Measurements from ENCODE around the gene NCK2. TPM values are rescaled to one million over a fixed set of nuclear protein-coding genes. Genes with fewer than 3 reads are reported as not detected.

The NCK2 gene
- total RNA-seq, 1 experiment from 2014 or later, result 75.4 TPM

GRCh38 chr2:105796791-105797190, 52.1 kb downstream of the NCK2 start:
- DNase-seq (ENCODE audit: low spot score) (no peak), ATAC-seq (no peak)
- TF ChIP-seq SP1 (CRISPR knock-in tag; conservative IDR thresholded peaks at IDR 0.05), result no peak
- TF ChIP-seq, protein P1, sequence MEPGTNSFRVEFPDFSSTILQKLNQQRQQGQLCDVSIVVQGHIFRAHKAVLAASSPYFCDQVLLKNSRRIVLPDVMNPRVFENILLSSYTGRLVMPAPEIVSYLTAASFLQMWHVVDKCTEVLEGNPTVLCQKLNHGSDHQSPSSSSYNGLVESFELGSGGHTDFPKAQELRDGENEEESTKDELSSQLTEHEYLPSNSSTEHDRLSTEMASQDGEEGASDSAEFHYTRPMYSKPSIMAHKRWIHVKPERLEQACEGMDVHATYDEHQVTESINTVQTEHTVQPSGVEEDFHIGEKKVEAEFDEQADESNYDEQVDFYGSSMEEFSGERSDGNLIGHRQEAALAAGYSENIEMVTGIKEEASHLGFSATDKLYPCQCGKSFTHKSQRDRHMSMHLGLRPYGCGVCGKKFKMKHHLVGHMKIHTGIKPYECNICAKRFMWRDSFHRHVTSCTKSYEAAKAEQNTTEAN (CRISPR knock-in tag; IDR thresholded peaks at IDR 0.05), result no peak
- no peaks in the 10 kb centered on the region; the same call in 1 of the 2 replicates for H3K36me3 Mint-ChIP-seq
- ChIA-PET CTCF (no interaction called here), POLR2A (no interaction called here)
- H3K27me3 Mint-ChIP-seq (ENCODE audit: low read depth), result no peaks in the 10 kb centered on the region
- peaks cover 69% of the 10 kb centered on the region for H3K4me1 Mint-ChIP-seq
- H3K4me3 Mint-ChIP-seq, result no peak overlapping the region
- H3K9me3 Mint-ChIP-seq, result peaks cover 5% of the 10 kb centered on the region; the same call in 1 of the 2 replicates
- H3K27ac Mint-ChIP-seq, result peak overlapping the region; percentile 63; the same call in 1 of the 2 replicates

GRCh38 chr2:105797298-105797819, 52.6 kb downstream of the NCK2 start:
- peaks cover 5% of the 10 kb centered on the region; the same call in 1 of the 2 replicates for H3K9me3 Mint-ChIP-seq
- DNase-seq (ENCODE audit: low spot score) (no peak), ATAC-seq (peak; percentile 59)
- CTCF ChIA-PET, result interaction anchor here (0.8 kb wide), 1 partner anchor 28 kb away, joined by 3 read pairs; no protein-coding TSS in a partner anchor
- H3K4me3 Mint-ChIP-seq, result no peak overlapping the region
- H3K4me1 Mint-ChIP-seq, result peaks cover 69% of the 10 kb centered on the region
- H3K36me3 Mint-ChIP-seq, result no peaks in the 10 kb centered on the region; the same call in 1 of the 2 replicates
- TF ChIP-seq GABPB1 (CRISPR knock-in tag; IDR thresholded peaks at IDR 0.05), result peak; percentile 67
- no peak for TF ChIP-seq KAT7 (CRISPR knock-in tag; IDR thresholded peaks at IDR 0.05; ENCODE audit: borderline replicate concordance)
- no peak for TF ChIP-seq OVOL2 (CRISPR knock-in tag; IDR thresholded peaks at IDR 0.05; ENCODE audit: borderline replicate concordance)
- H3K27me3 Mint-ChIP-seq (ENCODE audit: low read depth), result no peaks in the 10 kb centered on the region
- peak overlapping the region; percentile 63 for H3K27ac Mint-ChIP-seq
- POLR2A ChIA-PET, result interaction anchor here (0.8 kb wide), 1 partner anchor 28 kb away, joined by 3 read pairs; no protein-coding TSS in a partner anchor

GRCh38 chr2:105798595-105798994, 53.9 kb downstream of the NCK2 start:
- DNase-seq (ENCODE audit: low spot score) (no peak), ATAC-seq (no peak)
- CTCF ChIA-PET, result no interaction called here
- Mint-ChIP-seq H3K4me3 (no peak overlapping the region), H3K36me3 (no peaks in the 10 kb centered on the region; the same call in 1 of the 2 replicates), H3K9me3 (no peaks in the 10 kb centered on the region), H3K4me1 (peaks cover 71% of the 10 kb centered on the region), H3K27me3 (ENCODE audit: low read depth) (no peaks in the 10 kb centered on the region), H3K27ac (no peak overlapping the region)
- TF ChIP-seq CBFB (CRISPR knock-in tag; IDR thresholded peaks at IDR 0.05; ENCODE audit: low read depth) (no peak), ZNF512 (CRISPR knock-in tag; IDR thresholded peaks at IDR 0.05; ENCODE audit: borderline replicate concordance) (no peak), ZNF138 (CRISPR knock-in tag; conservative IDR thresholded peaks at IDR 0.05) (no peak), TEAD1 (CRISPR knock-in tag; IDR thresholded peaks at IDR 0.05) (no peak)
- POLR2A ChIA-PET, result no interaction called here

DNA sequence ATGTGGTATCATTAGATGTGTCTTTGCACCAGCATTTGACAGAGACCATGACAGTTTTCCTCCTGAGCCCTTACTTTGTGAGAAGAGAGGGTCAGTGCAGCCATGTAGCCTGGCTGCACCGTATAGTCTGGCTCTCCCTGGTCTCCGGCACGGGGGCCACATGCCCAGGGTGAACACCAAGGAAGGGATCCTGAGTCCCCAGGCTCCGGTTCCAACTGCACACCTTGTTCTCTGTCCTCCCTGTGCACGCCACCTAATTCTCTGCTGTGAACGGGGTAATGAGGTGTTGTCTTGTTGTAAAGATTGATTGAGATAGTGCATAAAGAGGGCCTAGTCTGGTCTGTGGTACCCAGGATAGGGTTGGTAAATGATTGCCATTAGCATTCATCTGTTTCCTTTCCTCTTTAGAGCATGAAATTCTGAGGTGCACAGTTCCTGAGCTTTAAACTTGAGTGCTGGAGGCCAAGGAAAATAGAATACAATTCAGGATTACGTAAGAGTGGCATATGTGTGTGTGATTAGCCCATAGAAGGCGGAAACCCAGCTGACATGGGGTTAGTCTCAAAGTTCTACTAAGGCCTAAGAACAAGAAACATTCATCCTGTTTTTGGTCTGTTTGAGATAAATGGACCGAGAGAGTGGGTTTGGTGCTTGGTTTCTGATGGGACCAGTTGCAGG, 55.5 kb downstream of the NCK2 start:
- POLR2A ChIA-PET, result no interaction called here
- peak overlapping the region; percentile 38; the same call in 1 of the 2 replicates for H3K27ac Mint-ChIP-seq
- DNase-seq (ENCODE audit: low spot score) (no peak), ATAC-seq (no peak)
- H3K27me3 Mint-ChIP-seq (ENCODE audit: low read depth), result no peaks in the 10 kb centered on the region
- peaks cover 81% of the 10 kb centered on the region for H3K4me1 Mint-ChIP-seq
- CTCF ChIA-PET, result no interaction called here
- H3K36me3 Mint-ChIP-seq, result no peaks in the 10 kb centered on the region; the same call in 1 of the 2 replicates
- no peak overlapping the region for H3K4me3 Mint-ChIP-seq
- H3K9me3 Mint-ChIP-seq, result no peaks in the 10 kb centered on the region
- no peak for TF ChIP-seq ZNF219 (CRISPR knock-in tag; IDR thresholded peaks at IDR 0.05; ENCODE audit: borderline replicate concordance)
- no peak for TF ChIP-seq ZNF138 (CRISPR knock-in tag; conservative IDR thresholded peaks at IDR 0.05)
- TF ChIP-seq, protein P2, sequence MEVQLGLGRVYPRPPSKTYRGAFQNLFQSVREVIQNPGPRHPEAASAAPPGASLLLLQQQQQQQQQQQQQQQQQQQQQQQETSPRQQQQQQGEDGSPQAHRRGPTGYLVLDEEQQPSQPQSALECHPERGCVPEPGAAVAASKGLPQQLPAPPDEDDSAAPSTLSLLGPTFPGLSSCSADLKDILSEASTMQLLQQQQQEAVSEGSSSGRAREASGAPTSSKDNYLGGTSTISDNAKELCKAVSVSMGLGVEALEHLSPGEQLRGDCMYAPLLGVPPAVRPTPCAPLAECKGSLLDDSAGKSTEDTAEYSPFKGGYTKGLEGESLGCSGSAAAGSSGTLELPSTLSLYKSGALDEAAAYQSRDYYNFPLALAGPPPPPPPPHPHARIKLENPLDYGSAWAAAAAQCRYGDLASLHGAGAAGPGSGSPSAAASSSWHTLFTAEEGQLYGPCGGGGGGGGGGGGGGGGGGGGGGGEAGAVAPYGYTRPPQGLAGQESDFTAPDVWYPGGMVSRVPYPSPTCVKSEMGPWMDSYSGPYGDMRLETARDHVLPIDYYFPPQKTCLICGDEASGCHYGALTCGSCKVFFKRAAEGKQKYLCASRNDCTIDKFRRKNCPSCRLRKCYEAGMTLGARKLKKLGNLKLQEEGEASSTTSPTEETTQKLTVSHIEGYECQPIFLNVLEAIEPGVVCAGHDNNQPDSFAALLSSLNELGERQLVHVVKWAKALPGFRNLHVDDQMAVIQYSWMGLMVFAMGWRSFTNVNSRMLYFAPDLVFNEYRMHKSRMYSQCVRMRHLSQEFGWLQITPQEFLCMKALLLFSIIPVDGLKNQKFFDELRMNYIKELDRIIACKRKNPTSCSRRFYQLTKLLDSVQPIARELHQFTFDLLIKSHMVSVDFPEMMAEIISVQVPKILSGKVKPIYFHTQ (CRISPR knock-in tag; IDR thresholded peaks at IDR 0.05), result no peak
- no peak for TF ChIP-seq RELA (CRISPR knock-in tag; IDR thresholded peaks at IDR 0.05; ENCODE audit: borderline replicate concordance)
- TF ChIP-seq ZNF263 (CRISPR knock-in tag; IDR thresholded peaks at IDR 0.05; ENCODE audit: low read depth), result no peak
- TF ChIP-seq, protein P3, sequence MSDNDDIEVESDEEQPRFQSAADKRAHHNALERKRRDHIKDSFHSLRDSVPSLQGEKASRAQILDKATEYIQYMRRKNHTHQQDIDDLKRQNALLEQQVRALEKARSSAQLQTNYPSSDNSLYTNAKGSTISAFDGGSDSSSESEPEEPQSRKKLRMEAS (CRISPR knock-in tag; IDR thresholded peaks at IDR 0.05), result no peak
- TF ChIP-seq ESRRA (CRISPR knock-in tag; IDR thresholded peaks at IDR 0.05; ENCODE audit: borderline replicate concordance), result no peak
- TF ChIP-seq CBFB (CRISPR knock-in tag; IDR thresholded peaks at IDR 0.05; ENCODE audit: low read depth), result no peak
- TF ChIP-seq EMX1 (CRISPR knock-in tag; IDR thresholded peaks at IDR 0.05), result no peak
- TF ChIP-seq ZNF281 (CRISPR knock-in tag; IDR thresholded peaks at IDR 0.05), result no peak

Measured in WTC11 (cell line).